IMR-90 (cell line): Measurements from ENCODE around the gene OR52I1. TPM values are rescaled to one million over a fixed set of nuclear protein-coding genes. Genes with fewer than 3 reads are reported as not detected.

Source experiments
- ATAC-seq: fragments of 200-7000 bp; cut with Tn5 transposase; 2 replicates; pipeline ENCODE4 v1.9.1; 2020; ENCODE audit warnings: low read depth, mild to moderate bottlenecking, moderate library complexity
- BruUV-seq: library from RNA; stranded (reverse); fragments of 400-500 nt; replicated peaks from 2 replicates; lab custom pipeline; 2021; lab: Mats Ljungman, UMichigan
- CTCF ChIA-PET: fragments of 300-600 bp; formaldehyde crosslinking; extraction: SDS; loops from one replicate; lab custom pipeline; 2021; ENCODE audit warnings: antibody characterized with exemption; lab: Yijun Ruan, JAX
- POLR2A ChIA-PET: fragments of 300-600 bp; sonication (Branson Sonifier 250); formaldehyde crosslinking; loops from one replicate; lab custom pipeline; 2022; ENCODE audit warnings: antibody characterized with exemption; ENCODE audit not compliant: unreplicated experiment; lab: Charles Lee
- DNase-seq: peaks from one replicate; pipeline ENCODE4 v3.0.0; 2013
- H2AFZ ChIP-seq: replicated peaks from 2 replicates; pipeline ENCODE3; 2013; ENCODE audit warnings: low read length, mild to moderate bottlenecking; ENCODE audit not compliant: poor library complexity
- H2AK5ac ChIP-seq: 2 replicates; pipeline ENCODE4 v1.6.1; 2013; ENCODE audit warnings: low read depth, low read length, inconsistent platforms
- H2AK9ac ChIP-seq: replicated peaks from 2 replicates; pipeline ENCODE3; 2013; ENCODE audit warnings: mild to moderate bottlenecking, low read depth, low read length, moderate library complexity; ENCODE audit not compliant: poor library complexity
- H2BK120ac ChIP-seq: 2 replicates; pipeline ENCODE4 v1.6.1; 2013; ENCODE audit warnings: low read depth, low read length, inconsistent platforms
- H2BK15ac ChIP-seq: 3 replicates; pipeline ENCODE4 v1.6.1; 2013; ENCODE audit warnings: low read depth, low read length, inconsistent platforms
- H2BK20ac ChIP-seq: 2 replicates; pipeline ENCODE4 v1.6.1; 2013; ENCODE audit warnings: low read depth, mild to moderate bottlenecking, inconsistent platforms, low read length, moderate library complexity
- H2BK5ac ChIP-seq: 2 replicates; pipeline ENCODE4 v1.6.1; 2013; ENCODE audit warnings: mild to moderate bottlenecking, low read depth, low read length, inconsistent platforms; ENCODE audit not compliant: poor library complexity, severe bottlenecking
- H3K14ac ChIP-seq: replicated peaks from 2 replicates; pipeline ENCODE4 v1.6.1; 2013; ENCODE audit warnings: low read depth, low read length, inconsistent platforms
- H3K18ac ChIP-seq: 2 replicates; pipeline ENCODE4 v1.6.1; 2013; ENCODE audit warnings: low read depth, low read length, control low read depth
- H3K23ac ChIP-seq: 2 replicates; pipeline ENCODE4 v1.6.1; 2013; ENCODE audit warnings: low read depth, low read length, inconsistent platforms
- H3K27ac ChIP-seq: 2 replicates; pipeline ENCODE4 v1.5.1; 2013; ENCODE audit warnings: mild to moderate bottlenecking, control low read depth, low read length; ENCODE audit not compliant: insufficient read depth
- H3K27me3 ChIP-seq: 2 replicates; pipeline ENCODE4 v1.6.1; 2013; ENCODE audit warnings: low read length; ENCODE audit not compliant: control insufficient read depth, insufficient read depth
- H3K36me3 ChIP-seq: 2 replicates; pipeline ENCODE4 v1.6.1; 2013; ENCODE audit warnings: low read length, mixed read lengths; ENCODE audit not compliant: control insufficient read depth, insufficient read depth
- H3K4ac ChIP-seq: 2 replicates; pipeline ENCODE4 v1.6.1; 2013; ENCODE audit warnings: low read depth, low read length, inconsistent platforms
- H3K4me1 ChIP-seq: 2 replicates; pipeline ENCODE4 v1.6.1; 2013; ENCODE audit warnings: low read length, mixed read lengths; ENCODE audit not compliant: control insufficient read depth, insufficient read depth
- H3K4me2 ChIP-seq: 2 replicates; pipeline ENCODE4 v1.6.1; 2013; ENCODE audit warnings: low read depth, mild to moderate bottlenecking, control low read depth, low read length, moderate library complexity
- H3K4me3 ChIP-seq: 2 replicates; pipeline ENCODE4 v1.5.1; 2013; ENCODE audit warnings: low read depth, mild to moderate bottlenecking, control low read depth, low read length, moderate library complexity; ENCODE audit not compliant: insufficient read depth
- H3K56ac ChIP-seq: 2 replicates; pipeline ENCODE4 v1.6.1; 2013; ENCODE audit warnings: low read length, inconsistent platforms; ENCODE audit not compliant: insufficient read depth; ENCODE audit errors: extremely low read depth
- H3K79me1 ChIP-seq, 2 experiments: 2 replicates each; pipeline ENCODE4 v1.6.1; 2013; ENCODE audit warnings: low read length in 2 of 2, inconsistent platforms in 1 of 2, low read depth in 1 of 2
- H3K9ac ChIP-seq: 2 replicates; pipeline ENCODE4 v1.6.1; 2013; ENCODE audit warnings: low read depth, low read length, control low read depth
- H3K9me1 ChIP-seq: 2 replicates; pipeline ENCODE4 v1.6.1; 2013; ENCODE audit warnings: low read length, inconsistent platforms; ENCODE audit not compliant: insufficient read depth
- H3K9me3 ChIP-seq: 2 replicates; pipeline ENCODE4 v1.6.1; 2013; ENCODE audit warnings: low read length; ENCODE audit not compliant: control insufficient read depth, insufficient read depth
- H4K20me1 ChIP-seq: 2 replicates; pipeline ENCODE4 v1.6.1; 2013; ENCODE audit warnings: low read length, inconsistent platforms; ENCODE audit not compliant: insufficient read depth
- H4K5ac ChIP-seq: 2 replicates; pipeline ENCODE4 v1.6.1; 2013; ENCODE audit warnings: mild to moderate bottlenecking, low read depth, low read length, control low read depth
- H4K8ac ChIP-seq, 2 experiments: 2 replicates each; pipeline ENCODE4 v1.6.1; 2013; ENCODE audit warnings: low read depth in 2 of 2, low read length in 2 of 2, control low read depth in 1 of 2, inconsistent platforms in 1 of 2
- H4K91ac ChIP-seq: 2 replicates; pipeline ENCODE4 v1.6.1; 2013; ENCODE audit warnings: low read depth, low read length, inconsistent platforms; ENCODE audit not compliant: insufficient read depth
- CEBPB ChIP-seq: IDR thresholded peaks from 2 replicates; pipeline ENCODE4 v1.6.1; 2012; ENCODE audit warnings: low read depth, low read length, improper control_type of control experiment
- MXI1 ChIP-seq: IDR thresholded peaks from 2 replicates; pipeline ENCODE4 v1.6.1; 2012; ENCODE audit warnings: low read depth, mild to moderate bottlenecking, low read length, moderate library complexity, borderline replicate concordance
- WGBS, 2 experiments: methylation state at CpG; one replicate each; pipeline versions ENCODE4 v1.1.5 to v1.1.7; 2013; ENCODE audit warnings: missing lambda C conversion rate in 2 of 2; ENCODE audit not compliant: insufficient read length in 1 of 2; ENCODE audit errors: extremely low coverage in 2 of 2; 5-methylcytosine and 5-hydroxymethylcytosine counted together
- dilution Hi-C: fragments of 300-500 bp; cut with HindIII; formaldehyde crosslinking; loops from one replicate; pipeline ENCODE4 v1.14.3; 2018; ENCODE audit warnings: low sequenced_read_pairs; ENCODE audit not compliant: unreplicated experiment
- in situ Hi-C: fragments of 300-500 bp; cut with MboI; formaldehyde crosslinking; loops from 3 replicates; pipeline ENCODE4 v1.14.3; 2019; ENCODE audit warnings: low sequenced_read_pairs, inconsistent platforms, mixed read lengths
- intact Hi-C: fragments of 100-400 bp; cut with micrococcal nuclease; formaldehyde crosslinking; loops from 2 replicates; pipeline ENCODE4 v1.10.0; 2022
- polyA plus RNA-seq, 3 experiments: library from polyadenylated mRNA; depleted of rRNA; stranded (reverse); fragments of >200 nt; gene quantifications; 2 replicates each; pipeline ENCODE4 v1.2.3, GENCODE V29; 2012; ENCODE audit warnings: low replicate concordance in 1 of 3
- total RNA-seq: library from RNA; depleted of rRNA; stranded (reverse); fragments of >200 nt; gene quantifications from 2 replicates; pipeline ENCODE4 v1.2.3, GENCODE V29; 2012
- TF ChIP-seq, protein P1 (sequence below): fragments of 150-350 bp; IDR thresholded peaks from 2 replicates; pipeline ENCODE4 v1.6.1; 2016; ENCODE audit warnings: low read depth, mild to moderate bottlenecking, low read length, moderate library complexity, borderline replicate concordance
- TF ChIP-seq, protein P2 (sequence below): conservative IDR thresholded peaks from 2 replicates; pipeline ENCODE4 v1.5.1; 2012; ENCODE audit warnings: mild to moderate bottlenecking, low read depth, low read length, improper control_type of control experiment

Gene OR52I1
- total and polyA plus RNA-seq, 2 of the 4 experiments (the other 2 are of a cell fraction), result not detected

DNA sequence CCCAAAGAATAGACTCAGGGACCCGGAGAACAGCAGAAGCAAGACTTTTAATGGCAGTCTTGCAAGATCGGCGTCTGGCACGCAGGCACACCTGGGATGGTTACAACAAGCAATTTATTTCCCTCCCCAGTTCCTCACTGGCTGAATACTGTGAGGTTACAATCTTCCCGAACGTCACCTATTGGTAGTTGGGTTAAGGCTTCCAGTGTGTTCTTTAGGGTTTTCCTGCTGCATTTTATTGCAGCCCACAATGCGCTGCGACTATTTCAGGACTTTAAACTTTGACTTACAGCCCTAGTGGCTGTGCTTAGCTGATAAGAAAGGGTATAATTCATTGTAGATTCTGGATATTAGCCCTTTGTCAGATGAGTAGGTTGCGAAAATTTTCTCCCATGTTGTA lies 25.7 kb downstream of the OR52I1 start:
- Histone ChIP-seq H3K27ac (no peak overlapping the region), H4K91ac (no peak overlapping the region), H2AK9ac (no peak overlapping the region), H3K36me3 (no peaks in the 10 kb centered on the region), H2AK5ac (no peak overlapping the region), H2BK5ac (no peak overlapping the region), H2BK120ac (no peak overlapping the region), H4K20me1 (no peaks in the 10 kb centered on the region), H2AFZ (no peak overlapping the region), H3K79me1 (no peaks in the 10 kb centered on the region), H2BK15ac (no peak overlapping the region), H3K18ac (no peak overlapping the region), H3K14ac (no peak overlapping the region), H3K9me3 (no peaks in the 10 kb centered on the region), H2BK20ac (no peak overlapping the region), H3K4ac (no peak overlapping the region), H3K56ac (no peak overlapping the region), H4K8ac (no peak overlapping the region), H3K4me1 (no peaks in the 10 kb centered on the region), H3K23ac (no peak overlapping the region), H3K4me2 (no peak overlapping the region), H3K9me1 (no peaks in the 10 kb centered on the region), H3K27me3 (peaks cover 2% of the 10 kb centered on the region; the same call in 1 of the 2 replicates), H3K9ac (no peak overlapping the region), H3K4me3 (no peak overlapping the region), H4K5ac (no peak overlapping the region)
- ATAC-seq, result no peak
- no peak for TF ChIP-seq MXI1
- TF ChIP-seq CEBPB, result no peak
- TF ChIP-seq, protein P1, sequence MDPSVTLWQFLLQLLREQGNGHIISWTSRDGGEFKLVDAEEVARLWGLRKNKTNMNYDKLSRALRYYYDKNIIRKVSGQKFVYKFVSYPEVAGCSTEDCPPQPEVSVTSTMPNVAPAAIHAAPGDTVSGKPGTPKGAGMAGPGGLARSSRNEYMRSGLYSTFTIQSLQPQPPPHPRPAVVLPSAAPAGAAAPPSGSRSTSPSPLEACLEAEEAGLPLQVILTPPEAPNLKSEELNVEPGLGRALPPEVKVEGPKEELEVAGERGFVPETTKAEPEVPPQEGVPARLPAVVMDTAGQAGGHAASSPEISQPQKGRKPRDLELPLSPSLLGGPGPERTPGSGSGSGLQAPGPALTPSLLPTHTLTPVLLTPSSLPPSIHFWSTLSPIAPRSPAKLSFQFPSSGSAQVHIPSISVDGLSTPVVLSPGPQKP, result no peak
- TF ChIP-seq, protein P2, sequence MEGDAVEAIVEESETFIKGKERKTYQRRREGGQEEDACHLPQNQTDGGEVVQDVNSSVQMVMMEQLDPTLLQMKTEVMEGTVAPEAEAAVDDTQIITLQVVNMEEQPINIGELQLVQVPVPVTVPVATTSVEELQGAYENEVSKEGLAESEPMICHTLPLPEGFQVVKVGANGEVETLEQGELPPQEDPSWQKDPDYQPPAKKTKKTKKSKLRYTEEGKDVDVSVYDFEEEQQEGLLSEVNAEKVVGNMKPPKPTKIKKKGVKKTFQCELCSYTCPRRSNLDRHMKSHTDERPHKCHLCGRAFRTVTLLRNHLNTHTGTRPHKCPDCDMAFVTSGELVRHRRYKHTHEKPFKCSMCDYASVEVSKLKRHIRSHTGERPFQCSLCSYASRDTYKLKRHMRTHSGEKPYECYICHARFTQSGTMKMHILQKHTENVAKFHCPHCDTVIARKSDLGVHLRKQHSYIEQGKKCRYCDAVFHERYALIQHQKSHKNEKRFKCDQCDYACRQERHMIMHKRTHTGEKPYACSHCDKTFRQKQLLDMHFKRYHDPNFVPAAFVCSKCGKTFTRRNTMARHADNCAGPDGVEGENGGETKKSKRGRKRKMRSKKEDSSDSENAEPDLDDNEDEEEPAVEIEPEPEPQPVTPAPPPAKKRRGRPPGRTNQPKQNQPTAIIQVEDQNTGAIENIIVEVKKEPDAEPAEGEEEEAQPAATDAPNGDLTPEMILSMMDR, result no peak
- POLR2A ChIA-PET, result no interaction called here
- dilution Hi-C loops (no loop called here), intact Hi-C loops (no loop called here), in situ Hi-C loops (no loop called here)
- CTCF ChIA-PET, result no interaction called here
- no CpG with 5 or more reads among the region's 9 CpGs for WGBS, 2 experiments
- no TSS peak for BruUV-seq
- DNase-seq, result no peak
